Measurements from ENCODE around the gene NECTIN3.

- TF ChIP-seq CTCF (IDR thresholded peaks at IDR 0.05 in 2 of 3, conservative IDR thresholded peaks at IDR 0.05 in 1 of 3; ENCODE audit: control insufficient read depth in 2 of 3, extremely low read depth in 1 of 3, insufficient read depth in 1 of 3, low read depth in 3 of 3, low read length in 3 of 3) (no peak), HDAC6 (IDR thresholded peaks at IDR 0.05; ENCODE audit: unreplicated experiment) (no peak), BHLHE40 (IDR thresholded peaks at IDR 0.05; ENCODE audit: borderline replicate concordance in 1 of 2, low read depth in 2 of 2, low read length in 1 of 2) (no peak), KLF5 (IDR thresholded peaks at IDR 0.05; ENCODE audit: partially characterized antibody) (no peak), TCF12 (IDR thresholded peaks at IDR 0.05; ENCODE audit: low read depth, low read length) (no peak)
Measured at GRCh38 chr3:111215481-111215880, 143.9 kb downstream of the NECTIN3 start.

Measured in GM12878 (cell line).